Activated CD4-positive, CD25-positive, alpha-beta regulatory T cell treated with anti-CD3 and anti-CD28 coated beads, Interleukin-2, amount 50 U/mL, for 24 hours (primary cell): Measurements from ENCODE around the gene CD24.
A peak's percentile ranks its signal among the peaks of the same experiment; 100 is the strongest.
"Not testable (repeated sequence)": the region's sequence is repeated elsewhere in the genome, so short reads cannot be mapped to it uniquely, and the experiment has no call there.

Source experiments
- ATAC-seq, 2 donors: fragments of 150-1000 bp; cut with Tn5 transposase; one replicate each; pipeline ENCODE4 v1.10.0; 2021; ENCODE audit warnings: mild to moderate bottlenecking in 1 of 2, moderate library complexity in 1 of 2

Gene CD24

GRCh38 chr6:106974336-106974998 lies at the start of gene CD24:
CD24 (minus strand) TSS chr6:106974729; CDS start chr6:106974646, 83 bp downstream.
- ATAC-seq = peak in 1 of 2 donors; percentile 38

GRCh38 chr6:107021446-107022185 lies 47.1 kb upstream of the CD24 start:
- ATAC-seq = no peak

- no peak for ATAC-seq
Observed at GRCh38 chr6:107020239-107020638, 45.7 kb upstream of the CD24 start.

- not testable (repeated sequence) for ATAC-seq
Observed at GRCh38 chr6:107019628-107020027, 45.1 kb upstream of the CD24 start.

- ATAC-seq = no peak
Observed at GRCh38 chr6:107019047-107019446, 44.5 kb upstream of the CD24 start.

- ATAC-seq = no peak
Observed at GRCh38 chr6:107009499-107009898, 35.0 kb upstream of the CD24 start.

GRCh38 chr6:106997392-106998158 lies 23.0 kb upstream of the CD24 start:
- peak; percentile 48 to 53 for ATAC-seq

- no peak for ATAC-seq
Observed at GRCh38 chr6:106995640-106996039, 21.1 kb upstream of the CD24 start.

GRCh38 chr6:106989737-106990136 lies 15.2 kb upstream of the CD24 start:
- not testable (repeated sequence) for ATAC-seq

GRCh38 chr6:106988664-106989063 lies 14.1 kb upstream of the CD24 start:
- no peak for ATAC-seq

- no peak for ATAC-seq
Observed at GRCh38 chr6:106981926-106982325, 7.4 kb upstream of the CD24 start.

GRCh38 chr6:106980926-106981325 lies 6.4 kb upstream of the CD24 start:
- no peak for ATAC-seq

- ATAC-seq = peak; percentile 73 to 77
Observed at GRCh38 chr6:106979435-106979884, 4.9 kb upstream of the CD24 start.

- ATAC-seq = no peak
Observed at GRCh38 chr6:106977246-106977645, 2.7 kb upstream of the CD24 start.

- no peak for ATAC-seq
Observed at GRCh38 chr6:106976270-106976669, 1.7 kb upstream of the CD24 start.

- ATAC-seq = no peak
Observed at GRCh38 chr6:106975738-106976064, 1.2 kb upstream of the CD24 start.

GRCh38 chr6:106974999-106975737 lies 639 bp upstream of the CD24 start:
- peak in 1 of 2 donors; percentile 28 for ATAC-seq

GRCh38 chr6:106973836-106974335 lies 643 bp downstream of the CD24 start:
- no peak for ATAC-seq

- ATAC-seq = no peak
Observed at GRCh38 chr6:106973018-106973835, 1.3 kb downstream of the CD24 start.

GRCh38 chr6:106972500-106972899 lies 2.0 kb downstream of the CD24 start:
- no peak for ATAC-seq

GRCh38 chr6:106970769-106971168 lies 3.8 kb downstream of the CD24 start:
- not testable (repeated sequence) for ATAC-seq
